H1 (cell line): ENCODE measurements around the gene RPUSD2. TPM values are rescaled to one million over a fixed set of nuclear protein-coding genes. Genes with fewer than 3 reads are reported as not detected.

Experiments
- ASH2L ChIP-seq: fragments of 200-600, 300-600 bp; sonication (generic); IDR thresholded peaks from one replicate; pipeline ENCODE4 v1.7.1; 2017; ENCODE audit warnings: low read length
- BACH1 ChIP-seq: IDR thresholded peaks from 2 replicates; pipeline ENCODE4 v1.6.1; 2012; ENCODE audit warnings: low read length, improper control_type of control experiment
- CBX5 ChIP-seq: fragments of 300-800, 300-1000 bp; sonication (generic); IDR thresholded peaks from 2 replicates; pipeline ENCODE4 v1.7.1; 2016; ENCODE audit warnings: antibody characterized with exemption, low read length, low read depth
- CBX8 ChIP-seq: fragments of 300-800, 300-1000 bp; sonication (generic); IDR thresholded peaks from 2 replicates; pipeline ENCODE4 v1.7.1; 2016; ENCODE audit warnings: low read depth, low read length, borderline replicate concordance
- CREB1 ChIP-seq: IDR thresholded peaks from 2 replicates; pipeline ENCODE4 v1.6.1; 2012; ENCODE audit warnings: inconsistent platforms
- CTCF ChIP-seq, 3 experiments: IDR thresholded peaks; 1 replicate in 2 of 3; 2 replicates in 1 of 3; pipeline versions ENCODE4 v1.5.1 to v1.6.1; 2011; ENCODE audit warnings: low read length in 3 of 3, mild to moderate bottlenecking in 3 of 3, inconsistent platforms in 2 of 3, low read depth in 1 of 3, moderate library complexity in 1 of 3; ENCODE audit not compliant: insufficient read depth in 1 of 3; ENCODE audit errors: control extremely low read depth in 1 of 3
- E2F6 ChIP-seq: IDR thresholded peaks from 2 replicates; pipeline ENCODE4 v1.6.1; 2012; ENCODE audit warnings: inconsistent platforms
- EZH2 ChIP-seq: fragments of 200-600 bp; sonication (generic); IDR thresholded peaks from 2 replicates; pipeline ENCODE4 v1.7.1; 2012; ENCODE audit warnings: low read depth, mild to moderate bottlenecking, moderate library complexity, low read length, inconsistent platforms; ENCODE audit not compliant: severe bottlenecking
- FOSL1 ChIP-seq: IDR thresholded peaks from 2 replicates; pipeline ENCODE4 v1.6.1; 2011; ENCODE audit warnings: mild to moderate bottlenecking, low read depth, low read length, moderate library complexity; ENCODE audit not compliant: insufficient read depth
- MAFK ChIP-seq: IDR thresholded peaks from 2 replicates; pipeline ENCODE4 v1.6.1; 2012; ENCODE audit warnings: low read depth, mild to moderate bottlenecking, improper control_type of control experiment, low read length
- NANOG ChIP-seq: IDR thresholded peaks from 2 replicates; pipeline ENCODE4 v1.6.1; 2011; ENCODE audit warnings: low read length, low read depth, mild to moderate bottlenecking, inconsistent platforms; ENCODE audit not compliant: insufficient read depth, poor library complexity, severe bottlenecking
- PHF8 ChIP-seq: fragments of 200-600 bp; sonication (generic); conservative IDR thresholded peaks from 2 replicates; pipeline ENCODE4 v1.7.1; 2012; ENCODE audit warnings: low read depth, mild to moderate bottlenecking, inconsistent platforms, low read length, moderate library complexity
- POLR2A ChIP-seq, 2 experiments: IDR thresholded peaks; 1 replicate in 1 of 2; 2 replicates in 1 of 2; pipeline ENCODE4 v1.6.1; 2011; ENCODE audit warnings: low read depth in 2 of 2, low read length in 2 of 2, mild to moderate bottlenecking in 2 of 2; ENCODE audit errors: control extremely low read depth in 1 of 2
- RAD21 ChIP-seq, 2 experiments: IDR thresholded peaks in 1 of 2; conservative IDR thresholded peaks in 1 of 2; 2 replicates each; pipeline ENCODE4 v1.6.1; 2011; ENCODE audit warnings: low read depth in 2 of 2, low read length in 2 of 2, improper control_type of control experiment in 1 of 2, inconsistent platforms in 1 of 2, mild to moderate bottlenecking in 1 of 2, moderate library complexity in 1 of 2
- RBBP5 ChIP-seq: IDR thresholded peaks from 2 replicates; pipeline ENCODE4 v1.7.1; 2012; ENCODE audit warnings: low read depth, mild to moderate bottlenecking, inconsistent platforms, low read length, moderate library complexity, borderline replicate concordance
- RFX5 ChIP-seq: IDR thresholded peaks from 2 replicates; pipeline ENCODE4 v1.6.1; 2011; ENCODE audit warnings: low read depth, low read length, improper control_type of control experiment, borderline replicate concordance
- SAP30 ChIP-seq: fragments of 300-600 bp; sonication (generic); IDR thresholded peaks from 2 replicates; pipeline ENCODE4 v1.7.1; 2012; ENCODE audit warnings: low read length, moderate library complexity, mild to moderate bottlenecking, inconsistent platforms; ENCODE audit not compliant: insufficient read depth, insufficient replicate concordance
- SIX5 ChIP-seq: IDR thresholded peaks from 2 replicates; pipeline ENCODE4 v1.6.1; 2011; ENCODE audit warnings: mild to moderate bottlenecking, low read depth, low read length
- SP2 ChIP-seq: IDR thresholded peaks from 2 replicates; pipeline ENCODE4 v1.6.1; 2012; ENCODE audit warnings: mild to moderate bottlenecking, low read length, inconsistent platforms
- SP4 ChIP-seq: IDR thresholded peaks from 2 replicates; pipeline ENCODE4 v1.6.1; 2012; ENCODE audit warnings: low read length, inconsistent platforms
- SRF ChIP-seq: IDR thresholded peaks from 2 replicates; pipeline ENCODE4 v1.6.1; 2011; ENCODE audit warnings: mild to moderate bottlenecking, low read depth, low read length, moderate library complexity
- polyA plus RNA-seq, 7 experiments: library from polyadenylated mRNA; depleted of rRNA in 3 of 7; stranded (reverse) in 5 of 7; unstranded in 2 of 7; fragments of >200 nt in 5 of 7; fragments of 200-250 nt in 2 of 7; gene quantifications; 1 replicate in 5 of 7; 2 replicates in 1 of 7; 4 replicates in 1 of 7; pipeline versions ENCODE4 v1.2.1 to v1.2.3, GENCODE V29; 2011 to 2013; ENCODE audit warnings: missing spikeins in 2 of 7, mixed read lengths in 2 of 7
- total RNA-seq: library from RNA; stranded (reverse); fragmentation: NEBNext Ultra II Directional; extraction: Animal tissue kit (Norgen Biotek cat#: 25700); gene quantifications from 2 replicates; pipeline ENCODE4 v1.2.1, GENCODE V29; 2021

The RPUSD2 gene
- total and polyA plus RNA-seq, 2 of the 8 experiments (the other 6 are each of a cell fraction or from before 2014, with no cell fraction given): 14.5 to 28.5 TPM

- TF ChIP-seq POLR2A (IDR thresholded peaks at IDR 0.05; ENCODE audit: control extremely low read depth in 1 of 2, low read depth in 2 of 2, low read length in 2 of 2) (peak; percentile 73 to 90), E2F6 (no peak), CBX5 (no peak), CREB1 (peak; percentile 90), EZH2 (no peak), ASH2L (peak; percentile 100), SAP30 (peak; percentile 87), CBX8 (no peak), SRF (no peak), RFX5 (no peak), RAD21 (IDR thresholded peaks at IDR 0.05 in 1 of 2, conservative IDR thresholded peaks at IDR 0.05 in 1 of 2; ENCODE audit: low read depth in 2 of 2, low read length in 2 of 2) (no peak), RBBP5 (peak; percentile 100), PHF8 (peak; percentile 74), SP4 (peak; percentile 28; the same call in 1 of the 2 replicates), SP2 (no peak), NANOG (no peak), BACH1 (no peak), CTCF (IDR thresholded peaks at IDR 0.05; ENCODE audit: control extremely low read depth in 1 of 3, insufficient read depth in 1 of 3, low read depth in 1 of 3, low read length in 3 of 3) (no peak), SIX5 (0 out of 2 replicates have a peak, but pooled peaks have one; percentile 9), MAFK (peak; percentile 87; the same call in 1 of the 2 replicates), FOSL1 (no peak)
These were observed 24.7 kb downstream of the RPUSD2 start, which contains the start of gene KNL1 (continued) for GRCh38 chr15:40593588-40594428.
